WTC11 (cell line): ENCODE measurements around the gene SPAG5. TPM values are rescaled to one million over a fixed set of nuclear protein-coding genes. Genes with fewer than 3 reads are reported as not detected.

Experiments
- ATAC-seq: fragments of 200-7000 bp; cut with Tn5 transposase; 2 replicates; pipeline ENCODE4 v1.10.0; 2021; ENCODE audit warnings: mild to moderate bottlenecking, moderate library complexity
- CTCF ChIA-PET: fragments of 300-600 bp; sonication (Branson Sonifier 250); formaldehyde crosslinking; loops from one replicate; lab custom pipeline; 2021; ENCODE audit warnings: antibody characterized with exemption; lab: Charles Lee
- POLR2A ChIA-PET: fragments of 350-600 bp; sonication (Branson Sonifier 250); formaldehyde crosslinking; loops from one replicate; lab custom pipeline; 2021; ENCODE audit warnings: antibody characterized with exemption; lab: Charles Lee
- DNase-seq: peaks from one replicate; pipeline ENCODE4 v3.0.0; 2021; ENCODE audit warnings: low spot score
- H3K27ac Mint-ChIP-seq: 2 replicates; pipeline ENCODE4 v1.8.0; 2021; ENCODE audit warnings: mixed read lengths
- H3K27me3 Mint-ChIP-seq: 2 replicates; pipeline ENCODE4 v1.8.0; 2021; ENCODE audit warnings: low read depth, mild to moderate bottlenecking, moderate library complexity, mixed read lengths
- H3K36me3 Mint-ChIP-seq: 2 replicates; pipeline ENCODE4 v1.8.0; 2021; ENCODE audit warnings: mixed read lengths
- H3K4me1 Mint-ChIP-seq: 2 replicates; pipeline ENCODE4 v1.8.0; 2022; ENCODE audit warnings: mixed read lengths
- H3K4me3 Mint-ChIP-seq: 2 replicates; pipeline ENCODE4 v1.8.0; 2021; ENCODE audit warnings: mild to moderate bottlenecking, moderate library complexity, mixed read lengths
- H3K9me3 Mint-ChIP-seq: 2 replicates; pipeline ENCODE4 v1.8.0; 2021; ENCODE audit warnings: mixed read lengths
- ATF6 ChIP-seq: sonication (generic); formaldehyde crosslinking; IDR thresholded peaks from 2 replicates; pipeline ENCODE4 v1.8.1; 2023; ENCODE audit warnings: mild to moderate bottlenecking, missing genetic modification reagents
- CBFB ChIP-seq: sonication (generic); formaldehyde crosslinking; IDR thresholded peaks from 2 replicates; pipeline ENCODE4 v1.8.1; 2022; ENCODE audit warnings: mild to moderate bottlenecking, low read depth, missing genetic modification reagents
- ETV6 ChIP-seq: sonication (generic); formaldehyde crosslinking; IDR thresholded peaks from 2 replicates; pipeline ENCODE4 v1.8.1; 2022; ENCODE audit warnings: mild to moderate bottlenecking, missing genetic modification reagents
- GRHL2 ChIP-seq: fragments of 250-450 bp; sonication (Bioruptor Pico); IDR thresholded peaks from 2 replicates; pipeline ENCODE4 v1.8.0; 2022; ENCODE audit warnings: mild to moderate bottlenecking, moderate library complexity; ENCODE audit not compliant: insufficient replicate concordance, severe bottlenecking
- MAX ChIP-seq: sonication (generic); formaldehyde crosslinking; IDR thresholded peaks from 2 replicates; pipeline ENCODE4 v1.8.0; 2022; ENCODE audit warnings: mild to moderate bottlenecking, missing genetic modification reagents
- MLX ChIP-seq: sonication (generic); formaldehyde crosslinking; IDR thresholded peaks from 2 replicates; pipeline ENCODE4 v1.8.1; 2023; ENCODE audit warnings: mild to moderate bottlenecking, missing genetic modification reagents, moderate library complexity
- PRRX2 ChIP-seq: fragments of 250-450 bp; sonication (Bioruptor Pico); IDR thresholded peaks from 2 replicates; pipeline ENCODE4 v1.8.0; 2021; ENCODE audit warnings: mild to moderate bottlenecking
- RELA ChIP-seq: sonication (generic); formaldehyde crosslinking; IDR thresholded peaks from 2 replicates; pipeline ENCODE4 v1.8.1; 2022; ENCODE audit warnings: missing genetic modification reagents, mild to moderate bottlenecking, borderline replicate concordance
- USF2 ChIP-seq: sonication (generic); formaldehyde crosslinking; IDR thresholded peaks from 2 replicates; pipeline ENCODE4 v1.8.1; 2023; ENCODE audit warnings: mild to moderate bottlenecking, missing genetic modification reagents, moderate library complexity
- ZNF219 ChIP-seq: sonication (generic); formaldehyde crosslinking; IDR thresholded peaks from 2 replicates; pipeline ENCODE4 v1.8.0; 2023; ENCODE audit warnings: missing genetic modification reagents, mild to moderate bottlenecking, borderline replicate concordance
- ZNF263 ChIP-seq: sonication (generic); formaldehyde crosslinking; IDR thresholded peaks from 2 replicates; pipeline ENCODE4 v1.8.1; 2022; ENCODE audit warnings: low read depth, mild to moderate bottlenecking, moderate library complexity, missing genetic modification reagents
- ZNF532 ChIP-seq: fragments of 250-450 bp; sonication (Bioruptor Pico); IDR thresholded peaks from 2 replicates; pipeline ENCODE4 v1.9.0; 2021; ENCODE audit warnings: mild to moderate bottlenecking, borderline replicate concordance
- total RNA-seq: library from RNA; stranded (reverse); gene quantifications from 3 replicates; pipeline ENCODE4 v1.2.3, GENCODE V29; 2021
- TF ChIP-seq, protein P1 (sequence below): sonication (generic); formaldehyde crosslinking; IDR thresholded peaks from 2 replicates; pipeline ENCODE4 v1.8.1; 2022; ENCODE audit warnings: low read depth, mild to moderate bottlenecking, moderate library complexity, missing genetic modification reagents, borderline replicate concordance
- TF ChIP-seq, protein P2 (sequence below): sonication (generic); formaldehyde crosslinking; IDR thresholded peaks from 2 replicates; pipeline ENCODE4 v1.8.0; 2022; ENCODE audit warnings: mild to moderate bottlenecking, missing genetic modification reagents
- TF ChIP-seq, protein P3 (sequence below): sonication (generic); formaldehyde crosslinking; conservative IDR thresholded peaks from 2 replicates; pipeline ENCODE4 v1.8.1; 2023; ENCODE audit warnings: mild to moderate bottlenecking, low read depth, missing genetic modification reagents, moderate library complexity
- TF ChIP-seq, protein P4 (sequence below): fragments of 200-600 bp; IDR thresholded peaks from 2 replicates; pipeline ENCODE4 v1.8.0; 2022; ENCODE audit warnings: antibody characterized with exemption

SPAG5 gene
- total RNA-seq, 1 experiment from 2014 or later, result 146 TPM

DNA sequence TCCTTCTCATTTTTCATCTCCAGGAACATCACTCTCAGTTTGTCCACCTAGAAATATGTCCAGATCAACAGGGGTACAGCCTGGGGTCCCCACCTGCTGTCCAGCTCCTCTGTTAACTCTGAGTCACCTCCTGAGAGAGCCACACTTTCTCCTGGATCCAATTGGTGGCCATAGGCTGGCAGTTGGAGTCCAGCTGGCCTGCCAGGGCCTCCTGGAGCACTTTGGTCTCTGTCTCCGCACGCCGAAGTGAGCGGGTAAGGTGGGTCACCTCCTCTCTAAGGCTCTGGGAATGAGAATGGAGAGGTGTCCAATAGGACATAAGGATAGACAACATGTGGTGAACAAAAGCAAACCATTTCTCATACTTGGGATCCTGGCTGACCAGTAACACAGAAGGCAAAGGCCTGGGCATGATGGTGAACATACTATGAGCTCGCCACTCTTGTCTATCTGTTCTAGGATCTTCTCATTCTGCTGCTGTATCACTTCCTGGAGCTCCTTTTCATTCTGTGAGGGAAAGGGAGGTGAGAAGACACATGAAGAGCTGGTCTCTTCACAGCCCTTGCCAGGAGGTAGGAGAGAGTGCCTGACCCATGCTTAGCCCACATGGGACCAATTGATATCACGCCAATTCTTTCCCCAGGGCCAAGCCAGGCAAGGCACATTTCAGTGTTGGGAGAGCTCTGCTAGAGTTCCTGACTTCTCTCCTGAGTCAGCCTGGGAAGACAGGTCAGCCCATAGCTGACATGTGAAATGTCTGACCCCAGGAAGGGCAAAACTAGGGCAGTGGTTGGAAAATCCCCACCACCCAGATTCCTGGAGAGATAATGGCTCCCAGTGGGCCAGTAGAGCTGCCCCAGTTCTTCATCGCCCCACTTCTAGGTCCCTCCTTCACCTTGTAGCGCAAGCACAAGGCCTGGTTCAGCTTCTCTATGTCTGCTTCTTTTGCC lies 20.3 kb downstream of the SPAG5 start:
- peaks cover 14% of the 10 kb centered on the region for H3K4me1 Mint-ChIP-seq
- ChIA-PET POLR2A (no interaction called here), CTCF (interaction anchor here (1.2 to 3.5 kb wide), 2 partner anchors 66 to 84 kb away, joined by 3 to 19 read pairs; partner anchors contain the start of gene BLTP2)
- DNase-seq, result no peak
- peaks cover 38% of the 10 kb centered on the region for H3K36me3 Mint-ChIP-seq
- no peak for ATAC-seq
- H3K27ac Mint-ChIP-seq, result no peak overlapping the region
- H3K4me3 Mint-ChIP-seq, result no peak overlapping the region
- H3K9me3 Mint-ChIP-seq, result no peaks in the 10 kb centered on the region
- TF ChIP-seq, protein P1, sequence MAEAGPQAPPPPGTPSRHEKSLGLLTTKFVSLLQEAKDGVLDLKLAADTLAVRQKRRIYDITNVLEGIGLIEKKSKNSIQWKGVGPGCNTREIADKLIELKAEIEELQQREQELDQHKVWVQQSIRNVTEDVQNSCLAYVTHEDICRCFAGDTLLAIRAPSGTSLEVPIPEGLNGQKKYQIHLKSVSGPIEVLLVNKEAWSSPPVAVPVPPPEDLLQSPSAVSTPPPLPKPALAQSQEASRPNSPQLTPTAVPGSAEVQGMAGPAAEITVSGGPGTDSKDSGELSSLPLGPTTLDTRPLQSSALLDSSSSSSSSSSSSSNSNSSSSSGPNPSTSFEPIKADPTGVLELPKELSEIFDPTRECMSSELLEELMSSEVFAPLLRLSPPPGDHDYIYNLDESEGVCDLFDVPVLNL (CRISPR knock-in tag), result no peak
- TF ChIP-seq ETV6 (no peak), USF2 (CRISPR knock-in tag) (no peak), PRRX2 (CRISPR knock-in tag) (no peak), GRHL2 (no peak), RELA (CRISPR knock-in tag) (no peak), MLX (CRISPR knock-in tag) (no peak), ATF6 (CRISPR knock-in tag) (no peak), ZNF263 (no peak), MAX (CRISPR knock-in tag) (no peak), ZNF532 (CRISPR knock-in tag) (no peak), CBFB (CRISPR knock-in tag) (no peak), ZNF219 (CRISPR knock-in tag) (no peak)
- TF ChIP-seq, protein P2, sequence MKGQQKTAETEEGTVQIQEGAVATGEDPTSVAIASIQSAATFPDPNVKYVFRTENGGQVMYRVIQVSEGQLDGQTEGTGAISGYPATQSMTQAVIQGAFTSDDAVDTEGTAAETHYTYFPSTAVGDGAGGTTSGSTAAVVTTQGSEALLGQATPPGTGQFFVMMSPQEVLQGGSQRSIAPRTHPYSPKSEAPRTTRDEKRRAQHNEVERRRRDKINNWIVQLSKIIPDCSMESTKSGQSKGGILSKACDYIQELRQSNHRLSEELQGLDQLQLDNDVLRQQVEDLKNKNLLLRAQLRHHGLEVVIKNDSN (CRISPR knock-in tag), result no peak
- TF ChIP-seq, protein P3, sequence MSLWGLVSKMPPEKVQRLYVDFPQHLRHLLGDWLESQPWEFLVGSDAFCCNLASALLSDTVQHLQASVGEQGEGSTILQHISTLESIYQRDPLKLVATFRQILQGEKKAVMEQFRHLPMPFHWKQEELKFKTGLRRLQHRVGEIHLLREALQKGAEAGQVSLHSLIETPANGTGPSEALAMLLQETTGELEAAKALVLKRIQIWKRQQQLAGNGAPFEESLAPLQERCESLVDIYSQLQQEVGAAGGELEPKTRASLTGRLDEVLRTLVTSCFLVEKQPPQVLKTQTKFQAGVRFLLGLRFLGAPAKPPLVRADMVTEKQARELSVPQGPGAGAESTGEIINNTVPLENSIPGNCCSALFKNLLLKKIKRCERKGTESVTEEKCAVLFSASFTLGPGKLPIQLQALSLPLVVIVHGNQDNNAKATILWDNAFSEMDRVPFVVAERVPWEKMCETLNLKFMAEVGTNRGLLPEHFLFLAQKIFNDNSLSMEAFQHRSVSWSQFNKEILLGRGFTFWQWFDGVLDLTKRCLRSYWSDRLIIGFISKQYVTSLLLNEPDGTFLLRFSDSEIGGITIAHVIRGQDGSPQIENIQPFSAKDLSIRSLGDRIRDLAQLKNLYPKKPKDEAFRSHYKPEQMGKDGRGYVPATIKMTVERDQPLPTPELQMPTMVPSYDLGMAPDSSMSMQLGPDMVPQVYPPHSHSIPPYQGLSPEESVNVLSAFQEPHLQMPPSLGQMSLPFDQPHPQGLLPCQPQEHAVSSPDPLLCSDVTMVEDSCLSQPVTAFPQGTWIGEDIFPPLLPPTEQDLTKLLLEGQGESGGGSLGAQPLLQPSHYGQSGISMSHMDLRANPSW (CRISPR knock-in tag), result no peak
- TF ChIP-seq, protein P4, sequence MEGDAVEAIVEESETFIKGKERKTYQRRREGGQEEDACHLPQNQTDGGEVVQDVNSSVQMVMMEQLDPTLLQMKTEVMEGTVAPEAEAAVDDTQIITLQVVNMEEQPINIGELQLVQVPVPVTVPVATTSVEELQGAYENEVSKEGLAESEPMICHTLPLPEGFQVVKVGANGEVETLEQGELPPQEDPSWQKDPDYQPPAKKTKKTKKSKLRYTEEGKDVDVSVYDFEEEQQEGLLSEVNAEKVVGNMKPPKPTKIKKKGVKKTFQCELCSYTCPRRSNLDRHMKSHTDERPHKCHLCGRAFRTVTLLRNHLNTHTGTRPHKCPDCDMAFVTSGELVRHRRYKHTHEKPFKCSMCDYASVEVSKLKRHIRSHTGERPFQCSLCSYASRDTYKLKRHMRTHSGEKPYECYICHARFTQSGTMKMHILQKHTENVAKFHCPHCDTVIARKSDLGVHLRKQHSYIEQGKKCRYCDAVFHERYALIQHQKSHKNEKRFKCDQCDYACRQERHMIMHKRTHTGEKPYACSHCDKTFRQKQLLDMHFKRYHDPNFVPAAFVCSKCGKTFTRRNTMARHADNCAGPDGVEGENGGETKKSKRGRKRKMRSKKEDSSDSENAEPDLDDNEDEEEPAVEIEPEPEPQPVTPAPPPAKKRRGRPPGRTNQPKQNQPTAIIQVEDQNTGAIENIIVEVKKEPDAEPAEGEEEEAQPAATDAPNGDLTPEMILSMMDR, result no peak
- no peaks in the 10 kb centered on the region for H3K27me3 Mint-ChIP-seq
